Amniotic epithelial cell (primary cell): ENCODE results near the gene PTPRM.

Source experiments
- DNase-seq: peaks from one replicate; pipeline ENCODE4 v3.0.0-alpha.2; 2010; ENCODE audit warnings: low read depth

Gene PTPRM

DNA sequence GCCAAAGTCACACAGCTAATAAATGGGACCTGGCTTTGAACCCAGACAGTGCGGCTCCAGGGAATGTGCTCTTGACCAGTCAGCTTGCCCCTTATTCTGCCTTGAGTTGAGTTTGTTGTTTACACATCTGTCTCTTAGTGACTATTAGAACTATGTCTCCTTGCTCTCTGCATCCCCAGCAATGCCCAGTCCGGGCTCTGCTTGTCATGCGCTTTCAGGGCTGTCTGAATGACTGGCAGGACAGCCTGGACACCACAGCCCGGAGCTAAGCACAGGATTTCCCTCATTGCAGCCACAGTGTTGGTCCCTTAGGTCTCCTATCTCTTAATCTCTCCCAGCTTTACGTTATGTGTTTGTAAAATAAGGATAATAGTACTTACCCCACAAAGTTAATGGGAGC lies 795.7 kb downstream of the PTPRM start:
- DNase-seq: no peak

DNA sequence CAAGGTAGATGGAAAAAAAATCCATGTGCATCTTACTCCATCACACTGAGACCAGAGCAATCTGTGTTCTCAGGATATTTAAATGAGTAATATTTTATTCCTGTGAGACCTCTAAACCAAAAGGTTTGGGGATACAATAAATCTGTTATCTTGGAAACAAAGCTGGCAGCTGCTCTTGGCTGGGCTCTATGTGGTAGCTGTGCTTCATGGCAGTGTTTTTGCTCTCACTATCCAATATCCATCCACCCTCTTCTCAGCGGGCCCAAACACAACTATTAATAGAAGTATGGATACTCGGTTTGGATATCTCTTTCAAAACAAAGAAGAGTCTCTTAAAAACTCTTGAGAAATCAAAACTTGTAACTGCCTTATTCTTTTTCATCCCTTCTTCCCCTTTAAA lies 797.3 kb downstream of the PTPRM start:
- no peak for DNase-seq

DNA sequence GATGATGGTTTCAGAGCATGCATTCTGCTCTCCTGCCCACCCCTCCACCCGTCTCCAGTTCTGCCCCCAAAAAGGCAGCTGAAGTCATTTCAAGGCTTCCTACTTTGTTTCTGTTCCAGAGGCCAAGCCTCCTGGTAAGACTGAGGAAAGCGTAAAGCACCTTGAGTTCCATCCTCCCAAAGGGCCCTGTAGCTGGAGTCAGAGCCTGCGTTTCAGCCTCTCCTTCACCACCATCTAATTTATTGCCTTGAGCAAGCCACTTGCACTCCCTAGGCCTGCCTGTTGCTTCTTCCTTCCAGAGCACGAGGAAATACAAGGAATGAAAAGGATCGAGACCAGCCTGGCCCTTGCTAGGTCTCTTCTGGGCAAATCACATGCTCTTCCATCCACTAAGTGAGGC lies 797.9 kb downstream of the PTPRM start:
- no peak for DNase-seq

DNA sequence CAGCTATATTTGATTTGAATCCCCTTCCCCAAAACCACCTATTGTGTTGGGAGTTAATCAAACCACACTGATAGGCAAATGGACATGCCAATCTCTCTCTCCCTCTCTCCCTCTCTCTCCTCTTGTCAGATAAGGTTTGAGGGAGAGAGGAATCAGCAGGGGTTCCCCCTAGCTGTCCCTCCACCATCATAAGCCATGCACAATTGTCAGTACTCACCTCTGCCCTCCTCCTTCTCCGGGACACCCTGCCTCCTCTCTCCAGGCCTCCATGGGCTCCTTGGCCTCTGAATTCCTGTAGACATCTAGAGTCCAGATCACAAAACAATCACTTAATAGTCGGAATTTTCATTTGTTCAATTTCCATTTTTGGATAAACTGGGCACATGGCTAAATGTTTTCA lies 798.4 kb downstream of the PTPRM start:
- DNase-seq: no peak

DNA sequence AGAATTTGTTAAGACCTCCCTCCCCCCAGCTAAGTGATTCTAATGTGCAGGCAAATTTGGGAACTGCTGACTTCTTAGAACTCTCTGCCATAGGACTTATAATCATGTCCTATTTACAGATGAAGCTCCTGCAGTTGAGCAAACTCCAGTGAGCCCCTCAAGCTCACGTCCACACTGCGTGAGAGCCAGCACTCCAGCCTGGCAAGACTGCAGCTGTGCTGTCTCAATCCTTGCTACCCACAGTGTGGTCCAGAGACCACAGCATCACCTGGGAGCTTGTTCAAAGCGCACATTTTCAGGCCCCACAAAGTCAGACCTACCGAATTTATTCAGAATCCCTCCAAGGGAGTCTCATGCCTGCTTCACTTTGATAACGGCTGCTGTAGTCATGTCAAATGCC lies 799.0 kb downstream of the PTPRM start:
- DNase-seq: no peak

DNA sequence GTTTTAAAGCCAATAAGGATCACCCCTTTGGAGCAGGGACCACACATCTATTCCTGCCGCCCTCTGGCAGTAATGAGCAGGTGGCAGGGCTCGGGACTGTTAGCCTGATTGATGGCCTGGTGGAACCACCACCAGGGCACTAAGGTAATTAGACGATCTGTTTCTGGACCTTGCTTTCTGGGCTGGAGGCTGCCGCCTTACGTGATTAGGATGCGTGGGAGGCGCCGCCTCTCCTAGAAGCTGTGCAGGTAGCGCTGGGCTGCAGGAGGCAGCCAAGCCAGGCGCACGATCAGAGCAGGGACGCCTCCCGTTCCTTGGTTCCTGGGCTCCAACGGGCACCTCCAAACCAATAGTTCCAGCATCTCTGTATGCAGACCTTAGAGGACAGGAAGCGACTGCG lies 799.5 kb downstream of the PTPRM start:
- no peak for DNase-seq

DNA sequence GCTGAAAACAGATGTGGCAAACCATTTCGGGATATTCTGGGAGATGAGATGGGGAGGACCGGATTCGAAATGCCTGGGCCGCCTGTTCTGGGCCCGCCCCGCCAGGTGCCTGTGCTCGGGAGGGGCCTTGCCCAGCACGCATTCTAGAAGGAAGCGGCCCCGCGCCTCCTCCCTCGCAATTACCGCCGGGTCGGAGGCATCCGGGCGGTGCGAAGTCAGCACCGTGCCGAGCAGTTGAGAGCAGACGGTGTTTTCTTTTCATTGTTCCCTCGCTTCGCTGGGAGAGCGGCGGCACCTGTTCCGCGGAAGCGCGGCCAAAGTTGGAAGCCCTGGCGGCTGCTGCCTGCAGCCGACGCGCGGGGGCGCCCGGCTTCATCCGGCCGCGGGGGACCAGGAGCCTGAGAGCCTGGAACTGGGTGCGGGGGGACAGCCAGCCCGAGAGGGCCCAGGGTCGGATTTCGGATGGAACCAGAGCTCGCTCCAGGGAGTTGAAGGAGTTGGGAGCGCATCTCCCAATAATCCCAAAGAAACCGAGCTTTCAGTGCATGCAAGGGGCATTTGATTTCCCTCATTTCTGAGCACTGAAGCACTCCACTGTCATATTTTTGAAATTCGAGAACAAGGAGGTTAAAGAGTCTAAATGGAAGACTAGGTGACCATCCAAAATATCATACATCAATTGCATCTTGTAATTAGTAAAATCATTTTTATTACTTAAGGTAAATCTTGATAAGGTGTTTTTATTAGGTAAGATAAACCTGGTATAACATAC lies 800.3 kb downstream of the PTPRM start:
- no peak for DNase-seq

DNA sequence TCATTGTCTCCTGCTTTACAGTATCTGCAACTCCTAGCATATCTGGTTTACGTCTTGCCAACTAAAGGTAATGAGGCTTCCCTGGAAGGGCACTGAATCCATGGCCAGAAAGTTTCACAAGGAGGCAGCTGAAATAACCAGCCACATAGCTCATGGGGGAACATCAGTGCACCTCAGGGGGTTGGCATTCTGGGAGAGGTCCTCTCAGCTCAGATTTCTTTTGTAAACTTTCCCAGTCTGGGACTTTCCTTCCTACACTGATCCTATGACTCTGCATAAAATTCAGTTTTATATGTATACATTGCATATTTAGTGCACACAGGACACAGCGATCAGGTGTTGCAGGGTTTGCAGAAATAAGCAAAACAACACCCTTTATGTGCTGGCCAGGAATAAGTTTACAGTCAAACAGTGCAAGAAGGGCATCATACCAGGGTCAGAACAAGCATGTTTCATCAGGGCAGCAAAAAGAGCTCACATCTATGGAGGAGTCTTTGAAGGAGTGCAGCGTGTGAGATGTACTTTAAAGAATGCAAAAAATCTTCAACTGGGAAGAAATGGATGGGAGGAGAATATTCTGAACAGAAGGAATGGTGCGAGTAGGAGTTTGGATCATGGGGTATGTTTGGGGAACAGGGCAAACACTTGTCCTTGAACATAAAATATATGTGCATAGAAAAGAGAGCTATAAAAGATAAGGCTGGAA lies 801.5 kb downstream of the PTPRM start:
- DNase-seq: peak; percentile 19

DNA sequence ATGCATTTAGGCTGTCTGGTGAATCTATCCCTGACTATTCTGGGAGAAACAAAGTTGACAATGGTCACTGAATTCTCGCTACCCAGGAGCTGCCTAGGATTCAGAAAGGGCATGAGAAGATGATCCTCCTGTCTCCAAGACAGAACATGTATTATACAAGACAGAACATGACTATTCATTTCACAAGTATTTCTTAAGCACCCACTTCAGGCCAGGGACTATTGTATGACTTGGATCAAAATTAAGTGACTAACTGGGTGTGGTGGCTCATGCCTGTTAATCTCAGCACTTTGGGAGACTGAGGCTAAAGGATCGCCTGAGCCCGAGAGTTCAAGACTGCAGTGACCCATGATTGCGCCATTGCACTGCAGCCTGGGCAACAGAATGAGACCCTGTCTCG lies 806.4 kb downstream of the PTPRM start:
- no peak for DNase-seq

DNA sequence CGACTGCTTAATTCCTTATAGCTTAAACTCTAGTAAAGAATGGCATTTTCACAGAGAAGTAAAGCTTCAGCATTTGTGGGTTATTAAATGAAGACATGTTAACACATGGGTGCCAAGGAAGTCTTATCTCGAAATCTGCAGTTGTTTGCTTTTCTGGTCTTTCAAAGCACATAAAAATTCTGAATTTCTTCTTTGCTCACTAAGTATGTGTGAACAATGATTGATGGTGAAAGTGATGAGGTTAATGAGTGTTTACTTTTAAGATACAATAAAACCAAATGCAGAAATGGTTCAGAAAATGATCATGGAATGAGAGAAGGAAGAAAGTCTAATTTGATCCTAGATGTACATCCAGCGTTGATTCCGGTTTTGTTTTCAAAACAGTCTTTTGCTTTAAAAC lies 807.6 kb downstream of the PTPRM start:
- no peak for DNase-seq

DNA sequence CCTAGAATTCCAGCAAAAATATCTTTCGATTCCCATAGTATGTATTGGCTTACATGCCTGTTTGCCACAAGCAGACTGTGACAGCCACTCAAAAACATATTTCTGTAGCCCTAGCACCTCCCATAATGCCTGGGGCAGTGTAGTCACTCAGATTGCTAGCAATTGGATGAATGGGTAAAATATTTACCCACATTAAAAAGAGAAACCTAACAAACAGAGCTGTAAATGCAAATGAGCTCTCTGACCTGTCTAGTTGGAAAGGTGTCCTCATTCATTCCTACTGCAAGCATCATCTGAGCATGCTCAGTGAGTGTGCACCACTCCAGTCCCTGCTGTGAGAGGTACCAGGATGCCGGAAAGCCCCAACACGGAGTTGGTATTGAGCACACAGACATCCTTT lies 808.1 kb downstream of the PTPRM start:
- no peak for DNase-seq

DNA sequence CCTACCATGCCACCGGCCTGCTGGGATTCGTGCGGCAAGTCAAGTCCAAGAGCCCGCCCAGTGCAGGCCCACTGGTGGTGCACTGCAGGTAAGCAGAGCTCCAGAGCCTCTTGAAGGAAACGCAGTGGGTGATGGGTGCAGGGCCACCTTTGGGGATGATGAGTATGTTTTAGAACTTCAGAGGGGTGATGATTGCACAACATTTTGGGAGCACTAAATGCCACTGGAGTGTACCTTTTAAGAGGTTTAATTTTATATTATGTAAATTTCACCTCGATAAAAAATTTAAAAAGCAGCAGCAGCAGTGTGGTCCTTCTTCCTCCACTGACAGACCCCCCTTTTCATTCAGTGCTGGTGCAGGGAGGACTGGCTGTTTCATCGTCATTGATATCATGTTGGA lies 809.0 kb downstream of the PTPRM start:
- no peak for DNase-seq

DNA sequence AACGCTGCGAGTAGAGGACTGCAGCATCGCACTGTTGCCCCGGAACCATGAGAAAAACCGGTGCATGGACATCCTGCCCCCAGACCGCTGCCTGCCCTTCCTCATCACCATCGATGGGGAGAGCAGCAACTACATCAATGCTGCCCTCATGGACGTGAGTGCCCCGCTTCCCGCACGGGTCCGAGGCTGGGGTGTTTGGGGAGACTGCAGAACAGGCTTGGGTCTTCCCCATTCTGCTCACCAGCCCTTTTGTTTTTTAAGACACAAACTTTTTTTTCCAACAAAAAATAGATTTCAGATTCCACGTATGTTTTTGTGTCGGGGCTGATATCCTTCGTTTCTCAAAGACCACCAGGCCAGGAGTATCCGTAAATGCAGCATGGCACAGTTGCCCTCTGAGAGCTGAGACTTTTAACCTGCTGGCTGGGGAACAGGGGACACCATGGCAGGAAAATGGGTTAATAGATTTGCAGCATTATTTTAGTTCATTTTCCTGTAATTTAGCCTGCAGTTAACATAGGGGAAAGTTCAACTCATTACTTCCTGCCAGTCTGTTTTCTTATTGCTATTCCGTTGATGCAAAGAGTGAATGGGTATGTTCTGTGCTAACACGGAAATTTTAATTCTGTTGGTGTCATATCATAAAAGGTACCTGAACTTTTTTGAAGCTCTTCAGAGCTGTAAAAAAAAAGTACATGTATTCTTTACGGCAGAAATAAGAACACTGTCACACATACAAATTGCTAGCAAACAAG lies 812.2 kb downstream of the PTPRM start:
- no peak for DNase-seq

DNA sequence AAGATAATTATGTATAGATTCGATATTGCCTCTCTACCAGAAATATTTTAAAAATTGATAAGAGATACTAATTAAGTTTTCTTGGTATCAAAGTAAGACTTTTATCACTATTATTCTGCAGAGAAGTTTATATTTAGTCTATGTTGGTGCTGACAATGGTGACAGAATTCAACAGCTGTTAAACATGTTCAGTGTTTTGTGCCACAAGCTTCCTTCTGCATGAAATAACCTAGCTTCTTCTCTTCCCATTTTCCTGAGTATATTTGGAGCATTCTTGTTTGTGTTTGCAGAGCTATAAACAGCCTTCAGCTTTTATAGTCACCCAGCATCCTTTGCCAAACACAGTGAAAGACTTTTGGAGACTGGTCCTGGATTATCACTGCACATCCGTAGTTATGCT lies 812.9 kb downstream of the PTPRM start:
- DNase-seq: no peak

DNA sequence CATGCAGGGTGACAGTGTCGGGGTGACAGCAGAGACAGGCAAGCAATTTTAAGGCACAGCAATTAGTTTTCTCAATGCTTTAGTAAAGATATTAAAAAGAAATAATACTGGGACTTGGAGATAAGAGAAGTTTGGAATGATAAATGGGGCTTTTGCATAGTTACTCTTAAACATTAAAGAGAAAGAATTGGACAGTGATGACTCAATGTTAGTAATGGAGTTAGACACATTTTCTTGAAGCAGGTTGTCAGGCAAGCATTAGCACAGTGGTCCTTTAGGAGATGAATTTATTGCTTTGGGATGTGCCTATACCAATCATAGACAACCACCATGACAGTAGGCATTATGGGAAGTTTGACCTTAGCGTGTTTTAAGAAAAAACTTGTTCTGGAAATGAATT lies 813.8 kb downstream of the PTPRM start:
- DNase-seq: peak; percentile 32

DNA sequence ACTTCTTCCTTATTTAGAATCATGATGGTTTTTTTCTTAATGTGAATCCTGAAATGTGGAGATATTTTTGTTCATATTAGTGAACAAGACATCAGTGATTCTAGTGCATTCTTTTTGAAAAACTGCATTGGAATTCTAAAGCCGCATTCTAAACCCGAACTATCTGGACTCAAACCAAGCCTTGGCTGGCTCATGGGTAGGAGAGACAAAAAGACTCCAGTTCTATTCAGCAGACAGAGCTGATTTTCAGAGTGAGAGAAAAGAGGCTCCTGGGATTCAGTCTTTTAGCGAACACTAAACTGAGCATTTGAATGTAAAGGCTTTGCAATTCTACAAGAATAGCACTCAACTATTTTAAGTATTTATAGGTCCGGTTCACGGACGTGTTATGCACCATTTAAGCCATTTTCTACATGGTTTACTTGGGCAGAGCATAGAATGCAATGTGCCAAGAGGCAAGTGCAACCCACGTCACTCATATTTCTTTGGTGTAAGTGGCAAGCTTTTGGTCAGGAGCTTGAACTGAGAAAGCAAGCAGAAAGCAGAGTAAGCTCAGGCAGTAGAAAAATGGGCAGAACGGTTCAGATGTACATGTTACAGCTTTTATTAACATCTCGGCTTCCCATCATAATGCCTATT lies 814.8 kb downstream of the PTPRM start:
- DNase-seq: no peak

DNA sequence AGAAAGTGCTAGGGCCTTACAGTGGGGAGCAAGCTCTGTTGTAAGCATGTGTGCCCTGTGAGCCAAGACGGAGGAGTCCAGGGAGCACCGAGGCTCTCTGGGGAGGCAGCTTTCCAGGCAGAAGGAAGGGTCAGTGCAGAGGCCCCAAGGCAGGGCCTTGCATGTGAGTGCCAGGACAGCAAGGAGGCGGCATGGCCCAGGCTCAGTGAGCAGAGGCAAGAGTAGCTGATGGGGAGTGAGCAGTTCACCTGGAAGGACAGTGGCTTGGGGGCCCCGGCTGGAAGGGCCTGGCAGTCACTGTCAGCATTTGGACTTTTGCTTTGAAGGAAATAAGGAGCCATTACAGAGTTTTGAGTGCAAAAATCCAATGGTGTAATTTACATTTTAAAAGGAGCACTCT lies 818.3 kb downstream of the PTPRM start:
- no peak for DNase-seq

DNA sequence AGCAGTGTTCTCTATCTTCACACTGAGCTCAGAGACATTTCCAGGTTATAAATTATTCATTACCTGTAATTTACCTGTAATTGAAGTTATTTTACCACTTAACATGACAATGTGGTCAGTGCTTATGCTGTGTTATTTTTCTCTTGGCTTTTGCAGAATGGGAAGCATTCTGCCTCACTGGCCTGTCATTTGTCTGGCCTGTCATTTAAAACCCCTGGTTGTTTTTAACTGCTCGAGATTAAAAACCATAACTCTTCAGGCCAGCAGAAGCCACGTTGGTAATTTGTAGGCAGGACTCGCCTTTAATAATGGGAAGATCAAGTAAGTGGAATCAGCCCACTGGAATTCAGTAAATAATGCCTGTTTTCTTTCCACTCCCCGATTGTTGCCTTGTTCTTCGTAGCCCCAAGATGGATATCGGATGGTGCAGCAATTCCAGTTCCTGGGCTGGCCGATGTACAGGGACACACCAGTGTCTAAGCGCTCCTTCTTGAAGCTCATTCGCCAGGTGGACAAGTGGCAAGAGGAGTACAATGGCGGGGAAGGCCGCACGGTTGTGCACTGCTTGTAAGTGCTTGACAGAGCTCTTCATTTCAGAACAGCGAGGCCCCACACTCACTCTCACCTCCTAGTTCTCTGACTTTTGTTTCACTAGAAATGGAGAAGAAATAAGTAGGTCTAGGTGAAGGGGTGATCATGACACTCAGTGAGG lies 819.7 kb downstream of the PTPRM start:
- no peak for DNase-seq

DNA sequence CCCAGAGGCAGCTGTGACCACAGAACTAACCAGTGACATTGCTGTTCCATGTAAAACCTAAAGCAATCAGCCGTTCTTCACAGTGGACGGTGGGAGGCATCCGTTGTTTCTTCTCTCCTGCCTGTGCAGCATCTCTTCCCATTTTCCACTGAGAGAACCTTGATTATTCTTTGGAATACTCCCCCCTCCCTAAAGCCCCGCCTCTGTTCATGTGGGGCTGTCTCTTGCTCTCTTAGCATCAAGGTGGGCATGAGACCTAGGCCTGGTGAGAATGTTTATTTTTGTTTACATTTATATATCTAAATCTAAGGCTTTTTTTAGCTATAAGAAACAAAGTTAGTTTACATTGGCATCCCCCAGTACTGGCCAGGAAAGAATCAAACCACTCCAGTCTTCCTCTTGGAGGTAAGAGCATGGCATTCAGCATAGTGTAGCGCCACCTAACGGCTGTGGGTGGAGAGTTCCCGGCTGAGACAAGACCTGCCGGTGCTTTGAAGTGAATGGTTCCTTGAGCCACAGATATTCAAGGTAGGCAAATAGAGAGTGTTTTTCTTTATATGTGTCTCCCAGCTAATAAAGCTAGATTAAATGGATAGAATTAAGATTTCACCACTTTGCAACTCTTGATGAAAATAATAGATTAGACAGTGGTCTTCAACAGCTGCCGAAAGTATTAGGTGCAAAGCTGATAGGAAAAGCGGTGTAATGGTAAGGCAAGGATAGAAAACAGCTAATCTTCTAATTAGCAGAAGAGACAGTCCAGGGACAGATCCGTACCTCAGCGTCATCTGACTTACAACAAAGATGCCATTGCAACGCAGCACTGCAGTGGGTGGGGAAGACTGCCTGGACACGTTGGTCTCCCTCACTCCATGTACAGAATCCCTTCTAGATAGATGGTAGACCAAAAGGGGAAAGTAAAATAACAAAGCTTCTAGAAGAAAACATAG lies 822.5 kb downstream of the PTPRM start:
- peak; percentile 75 for DNase-seq

DNA sequence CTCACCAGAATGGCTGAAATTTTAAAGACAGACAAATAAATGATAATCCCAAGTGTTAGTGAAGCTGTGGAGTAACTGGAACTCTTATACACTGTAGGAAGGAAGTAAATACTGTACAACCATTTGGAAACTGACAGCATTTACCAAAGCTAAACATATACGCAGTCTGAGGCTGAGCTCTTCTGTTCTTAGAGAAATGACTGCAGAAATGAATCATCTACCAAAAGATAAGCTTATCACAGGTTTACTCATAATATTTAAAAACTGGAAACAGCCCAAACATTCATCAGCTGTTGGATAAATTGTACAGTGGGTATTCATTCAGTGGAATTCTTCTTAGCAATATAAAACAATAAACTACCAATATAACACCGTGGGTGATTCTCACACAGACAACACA lies 824.0 kb downstream of the PTPRM start:
- peak; percentile 87 for DNase-seq

DNA sequence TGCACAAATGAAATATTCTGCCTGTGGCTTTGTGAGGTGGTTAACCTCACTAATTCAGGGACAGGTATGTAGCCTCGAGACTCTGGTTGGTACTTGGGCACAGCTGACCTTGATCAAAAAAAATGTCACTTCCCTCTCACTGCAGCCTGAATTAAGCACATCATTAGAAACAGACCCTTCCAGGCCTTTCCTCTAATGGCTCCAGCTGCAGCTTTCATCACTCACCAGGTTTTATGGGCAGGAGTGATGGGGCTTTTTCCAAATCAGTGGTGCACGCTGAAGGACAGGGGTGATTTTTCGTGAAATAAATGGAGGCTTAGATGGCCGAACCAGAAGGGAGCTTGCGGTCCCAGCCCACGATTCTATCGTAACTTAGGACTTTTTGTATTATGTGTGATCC lies 829.1 kb downstream of the PTPRM start:
- DNase-seq: no peak
